ENCODE results near the gene IGF2R.
"Not testable (repeated sequence)": the region's sequence is repeated elsewhere in the genome, so short reads cannot be mapped to it uniquely, and the experiment has no call there.

Gene IGF2R

GRCh38 chr6:159997498-159998101, 28.7 kb downstream of the IGF2R start:
- DNase-seq: no peak

- DNase-seq: no peak
These were observed 29.7 kb downstream of the IGF2R start for GRCh38 chr6:159998538-159998937.

GRCh38 chr6:159999240-159999671, 30.4 kb downstream of the IGF2R start:
- no peak for DNase-seq

GRCh38 chr6:160000280-160000704, 31.4 kb downstream of the IGF2R start:
- no peak for DNase-seq

GRCh38 chr6:160000893-160001427, 32.1 kb downstream of the IGF2R start:
- DNase-seq: not testable (repeated sequence)

- DNase-seq: no peak
These were observed 34.0 kb downstream of the IGF2R start for GRCh38 chr6:160002882-160003281.

- no peak for DNase-seq
These were observed 35.1 kb downstream of the IGF2R start for GRCh38 chr6:160004018-160004417.

- no peak for DNase-seq
These were observed 35.7 kb downstream of the IGF2R start for GRCh38 chr6:160004419-160005175.

- DNase-seq: no peak
These were observed 36.3 kb downstream of the IGF2R start for GRCh38 chr6:160005211-160005610.

- DNase-seq: no peak
These were observed 37.1 kb downstream of the IGF2R start for GRCh38 chr6:160005861-160006540.

GRCh38 chr6:160007145-160007544, 38.3 kb downstream of the IGF2R start:
- no peak for DNase-seq

- no peak for DNase-seq
These were observed 38.7 kb downstream of the IGF2R start for GRCh38 chr6:160007611-160008010.

- no peak for DNase-seq
These were observed 41.2 kb downstream of the IGF2R start for GRCh38 chr6:160010067-160010466.

GRCh38 chr6:160013987-160014868, 45.3 kb downstream of the IGF2R start:
- no peak for DNase-seq

- no peak for DNase-seq
These were observed 45.9 kb downstream of the IGF2R start for GRCh38 chr6:160014869-160015182.

GRCh38 chr6:160015778-160016684, 47.1 kb downstream of the IGF2R start:
- peak; percentile 51 for DNase-seq

- DNase-seq: no peak
These were observed 53.2 kb downstream of the IGF2R start for GRCh38 chr6:160022101-160022500.

GRCh38 chr6:160022793-160023192, 53.9 kb downstream of the IGF2R start:
- no peak for DNase-seq

- DNase-seq: no peak
These were observed 55.3 kb downstream of the IGF2R start for GRCh38 chr6:160024152-160024551.

GRCh38 chr6:160027076-160027475, 58.2 kb downstream of the IGF2R start:
- no peak for DNase-seq

- no peak for DNase-seq
These were observed 59.0 kb downstream of the IGF2R start for GRCh38 chr6:160027931-160028330.
